ENCODE results near the gene TRIM7.
"Not testable (repeated sequence)": the region's sequence is repeated elsewhere in the genome, so short reads cannot be mapped to it uniquely, and the experiment has no call there.

Gene TRIM7

GRCh38 chr5:181151146-181151545 lies 53.9 kb downstream of the TRIM7 start:
- no peak overlapping the region for H3K4me3 ChIP-seq (ENCODE audit: low read depth, low read length)
- no peak for TF ChIP-seq MYC (IDR thresholded peaks at IDR 0.05; ENCODE audit: low read depth, low read length)
- TF ChIP-seq CTCF (IDR thresholded peaks at IDR 0.05; ENCODE audit: low read depth, low read length), result no peak
- no peak for TF ChIP-seq POLR2A (IDR thresholded peaks at IDR 0.05; ENCODE audit: extremely low read depth, insufficient read length)
- no peak for TF ChIP-seq MAX (IDR thresholded peaks at IDR 0.05; ENCODE audit: low read depth, low read length)
- peak; percentile 17 for DNase-seq (ENCODE audit: low read depth)

- H3K4me3 ChIP-seq (ENCODE audit: low read depth, low read length), result no peak overlapping the region
- DNase-seq (ENCODE audit: low read depth), result no peak
- TF ChIP-seq MYC (IDR thresholded peaks at IDR 0.05; ENCODE audit: low read depth, low read length) (no peak), POLR2A (IDR thresholded peaks at IDR 0.05; ENCODE audit: extremely low read depth, insufficient read length) (no peak)
These were observed 54.9 kb downstream of the TRIM7 start for GRCh38 chr5:181149806-181150733.

GRCh38 chr5:181149355-181149754 lies 55.6 kb downstream of the TRIM7 start:
- DNase-seq (ENCODE audit: low read depth), result no peak
- no peak overlapping the region for H3K4me3 ChIP-seq (ENCODE audit: low read depth, low read length)
- TF ChIP-seq MAX (IDR thresholded peaks at IDR 0.05; ENCODE audit: low read depth, low read length) (no peak), MYC (IDR thresholded peaks at IDR 0.05; ENCODE audit: low read depth, low read length) (no peak), CTCF (IDR thresholded peaks at IDR 0.05; ENCODE audit: low read depth, low read length) (no peak), POLR2A (IDR thresholded peaks at IDR 0.05; ENCODE audit: extremely low read depth, insufficient read length) (no peak)

GRCh38 chr5:181146927-181147636 lies 57.9 kb downstream of the TRIM7 start, which contains the start of gene OR2V2:
OR2V2 (plus strand) TSS chr5:181147586; CDS start chr5:181154943, 7,357 bp downstream.
- DNase-seq (ENCODE audit: low read depth); H3K4me3 ChIP-seq (ENCODE audit: low read depth, low read length): not testable (repeated sequence)

GRCh38 chr5:181145133-181145532 lies 59.9 kb downstream of the TRIM7 start:
- DNase-seq (ENCODE audit: low read depth), result no peak
- TF ChIP-seq MYC (IDR thresholded peaks at IDR 0.05; ENCODE audit: low read depth, low read length) (no peak), POLR2A (IDR thresholded peaks at IDR 0.05; ENCODE audit: extremely low read depth, insufficient read length) (no peak), CTCF (IDR thresholded peaks at IDR 0.05; ENCODE audit: low read depth, low read length) (no peak), MAX (IDR thresholded peaks at IDR 0.05; ENCODE audit: low read depth, low read length) (no peak)
- no peak overlapping the region for H3K4me3 ChIP-seq (ENCODE audit: low read depth, low read length)

Data from NB4 (cell line).